HEK293 (cell line): ENCODE data around the gene RABGGTA.

Source experiments
- CTCF ChIA-PET: fragments of 350-600 bp; formaldehyde crosslinking; extraction: SDS; loops from one replicate; lab custom pipeline; 2021; ENCODE audit warnings: antibody characterized with exemption; lab: Yijun Ruan, JAX
- POLR2A ChIA-PET: fragments of 300-600 bp; formaldehyde crosslinking; extraction: SDS; loops from one replicate; lab custom pipeline; 2020; ENCODE audit warnings: antibody characterized with exemption, inconsistent platforms; lab: Yijun Ruan, JAX
- H3K27ac ChIP-seq: fragments of 200-500 bp; sonication (Bioruptor generic); 2 replicates; pipeline ENCODE4 v1.5.1; 2014; ENCODE audit warnings: low read depth, low read length, control low read depth, inconsistent platforms; ENCODE audit errors: extremely low read depth
- H3K36me3 ChIP-seq, 2 experiments: fragments of 200-500 bp in 1 of 2; sonication (Bioruptor generic) in 1 of 2; 1 replicate in 1 of 2; 2 replicates in 1 of 2; pipeline ENCODE4 v1.5.1; 2014 to 2017; ENCODE audit warnings: inconsistent platforms in 2 of 2, low read length in 2 of 2; ENCODE audit not compliant: control insufficient read depth in 2 of 2, insufficient read depth in 1 of 2
- H3K4me1 ChIP-seq: fragments of 200-500 bp; sonication (Bioruptor generic); 2 replicates; pipeline ENCODE4 v1.5.1; 2014; ENCODE audit warnings: mild to moderate bottlenecking, low read length, inconsistent platforms; ENCODE audit not compliant: control insufficient read depth, insufficient read depth
- H3K4me3 ChIP-seq: 2 replicates; pipeline ENCODE4 v1.5.1; 2011; ENCODE audit warnings: low read depth, mild to moderate bottlenecking, control low read depth, low read length, moderate library complexity
- H3K9me3 ChIP-seq: fragments of 200-500 bp; sonication (Bioruptor generic); 2 replicates; pipeline ENCODE4 v1.5.1; 2014; ENCODE audit warnings: low read depth, low read length, inconsistent platforms; ENCODE audit not compliant: control insufficient read depth, insufficient read depth
- CTCF ChIP-seq: fragments of 450-650 bp; formaldehyde crosslinking; IDR thresholded peaks from 2 replicates; pipeline ENCODE4 v1.5.1; 2016; ENCODE audit warnings: missing biosample characterization, missing genetic modification characterization
- GFI1B ChIP-seq: fragments of 450-650 bp; formaldehyde crosslinking; IDR thresholded peaks from 2 replicates; pipeline ENCODE4 v1.5.1; 2016; ENCODE audit warnings: missing biosample characterization, missing genetic modification characterization
- GLI4 ChIP-seq: fragments of 450-650 bp; formaldehyde crosslinking; IDR thresholded peaks from 2 replicates; pipeline ENCODE4 v1.5.1; 2016; ENCODE audit warnings: missing biosample characterization, missing genetic modification characterization
- HOXC10 ChIP-seq: sonication (generic); formaldehyde crosslinking; IDR thresholded peaks from 2 replicates; pipeline ENCODE4 v1.8.1; 2023; ENCODE audit warnings: mild to moderate bottlenecking, missing genetic modification reagents
- INSM2 ChIP-seq: fragments of 450-650 bp; formaldehyde crosslinking; IDR thresholded peaks from 2 replicates; pipeline ENCODE4 v1.5.1; 2016; ENCODE audit warnings: missing biosample characterization, missing genetic modification characterization
- MEIS1 ChIP-seq: sonication (generic); formaldehyde crosslinking; IDR thresholded peaks from 2 replicates; pipeline ENCODE4 v1.8.1; 2022; ENCODE audit warnings: missing genetic modification reagents, mild to moderate bottlenecking, borderline replicate concordance
- PBX3 ChIP-seq: sonication (generic); formaldehyde crosslinking; IDR thresholded peaks from 2 replicates; pipeline ENCODE4 v1.8.1; 2022; ENCODE audit warnings: mild to moderate bottlenecking, moderate library complexity, missing genetic modification reagents
- PRDM1 ChIP-seq: fragments of 450-650 bp; formaldehyde crosslinking; IDR thresholded peaks from 2 replicates; pipeline ENCODE4; 2016; ENCODE audit warnings: missing biosample characterization, missing genetic modification characterization
- TCF7L2 ChIP-seq: IDR thresholded peaks from 2 replicates; pipeline ENCODE4 v1.6.1; 2011; ENCODE audit warnings: low read depth, mild to moderate bottlenecking, inconsistent platforms, low read length, moderate library complexity, borderline replicate concordance
- ZIC2 ChIP-seq: fragments of 450-650 bp; formaldehyde crosslinking; IDR thresholded peaks from 2 replicates; pipeline ENCODE4 v1.5.1; 2016; ENCODE audit warnings: missing biosample characterization, missing genetic modification characterization
- ZNF112 ChIP-seq: fragments of 450-650 bp; formaldehyde crosslinking; IDR thresholded peaks from 2 replicates; pipeline ENCODE4 v1.5.0; 2017; ENCODE audit warnings: missing biosample characterization, missing genetic modification characterization
- ZNF175 ChIP-seq: fragments of 450-650 bp; formaldehyde crosslinking; IDR thresholded peaks from 2 replicates; pipeline ENCODE4 v1.5.1; 2016; ENCODE audit warnings: missing biosample characterization, missing genetic modification characterization
- ZNF398 ChIP-seq: fragments of 450-650 bp; formaldehyde crosslinking; IDR thresholded peaks from 2 replicates; pipeline ENCODE4 v1.5.1; 2017; ENCODE audit warnings: missing biosample characterization, missing genetic modification characterization
- ZNF416 ChIP-seq: fragments of 450-650 bp; formaldehyde crosslinking; IDR thresholded peaks from 2 replicates; pipeline ENCODE4 v1.5.1; 2016; ENCODE audit warnings: missing biosample characterization, missing genetic modification characterization
- ZNF501 ChIP-seq: fragments of 450-650 bp; formaldehyde crosslinking; IDR thresholded peaks from 2 replicates; pipeline ENCODE4 v1.5.1; 2016; ENCODE audit warnings: missing biosample characterization, missing genetic modification characterization
- ZNF513 ChIP-seq: fragments of 450-650 bp; IDR thresholded peaks from 2 replicates; pipeline ENCODE4 v1.5.1; 2018; ENCODE audit warnings: missing biosample characterization, missing genetic modification characterization
- ZNF549 ChIP-seq: fragments of 450-650 bp; IDR thresholded peaks from 2 replicates; pipeline ENCODE4 v1.5.1; 2018; ENCODE audit warnings: missing biosample characterization, missing genetic modification characterization, mild to moderate bottlenecking, inconsistent platforms, moderate library complexity
- ZNF558 ChIP-seq: fragments of 450-650 bp; formaldehyde crosslinking; IDR thresholded peaks from 2 replicates; pipeline ENCODE4 v1.5.1; 2016; ENCODE audit warnings: missing biosample characterization, missing genetic modification characterization
- ZNF596 ChIP-seq: fragments of 450-650 bp; IDR thresholded peaks from 2 replicates; pipeline ENCODE4 v1.5.0; 2018; ENCODE audit warnings: missing biosample characterization, mild to moderate bottlenecking, missing genetic modification characterization, moderate library complexity
- ZNF624 ChIP-seq: fragments of 450-650 bp; formaldehyde crosslinking; IDR thresholded peaks from 2 replicates; pipeline ENCODE4 v1.5.1; 2017; ENCODE audit warnings: missing biosample characterization, missing genetic modification characterization
- ZNF629 ChIP-seq: fragments of 450-650 bp; formaldehyde crosslinking; IDR thresholded peaks from 2 replicates; pipeline ENCODE4 v1.5.1; 2017; ENCODE audit warnings: missing biosample characterization, missing genetic modification characterization
- ZNF654 ChIP-seq: fragments of 450-650 bp; formaldehyde crosslinking; IDR thresholded peaks from 2 replicates; pipeline ENCODE4 v1.5.1; 2016; ENCODE audit warnings: low read depth, missing biosample characterization, missing genetic modification characterization
- ZNF777 ChIP-seq: fragments of 450-650 bp; formaldehyde crosslinking; IDR thresholded peaks from 2 replicates; pipeline ENCODE4 v1.5.1; 2017; ENCODE audit warnings: missing biosample characterization, missing genetic modification characterization, borderline replicate concordance
- ZSCAN30 ChIP-seq: fragments of 450-650 bp; IDR thresholded peaks from 2 replicates; pipeline ENCODE4 v1.5.1; 2018; ENCODE audit warnings: missing biosample characterization, mild to moderate bottlenecking, missing genetic modification characterization, moderate library complexity

The RABGGTA gene

GRCh38 chr14:24298892-24299254 is 27.5 kb upstream of the RABGGTA start (continued):
- TF ChIP-seq ZNF629 (tag by site-specific recombination), result no peak
- TF ChIP-seq ZIC2 (tag by site-specific recombination), result no peak
- TF ChIP-seq ZNF777, result no peak

GRCh38 chr14:24297190-24297964 is 26.0 kb upstream of the RABGGTA start:
- no peak for TF ChIP-seq ZNF549 (tag by site-specific recombination)
- no peak for TF ChIP-seq INSM2 (tag by site-specific recombination)
- no peak for TF ChIP-seq ZNF112 (tag by site-specific recombination)
- no peak for TF ChIP-seq HOXC10 (CRISPR knock-in tag)
- TF ChIP-seq GLI4 (tag by site-specific recombination), result no peak
- TF ChIP-seq ZNF398 (tag by site-specific recombination), result peak; percentile 10; the same call in 1 of the 2 replicates
- TF ChIP-seq CTCF (tag by site-specific recombination), result peak; percentile 77
- TF ChIP-seq ZNF777, result no peak
- no peak for TF ChIP-seq ZNF596 (tag by site-specific recombination)
- no peak for TF ChIP-seq TCF7L2
- TF ChIP-seq ZNF558 (tag by site-specific recombination), result no peak
- no peak for TF ChIP-seq ZNF501 (tag by site-specific recombination)
- no peak for TF ChIP-seq ZNF624 (tag by site-specific recombination)
- no peak for TF ChIP-seq GFI1B (tag by site-specific recombination)
- TF ChIP-seq ZNF654, result peak; percentile 46
- peak; percentile 96 for TF ChIP-seq PRDM1
- TF ChIP-seq PBX3 (CRISPR knock-in tag), result no peak
- TF ChIP-seq ZNF175 (tag by site-specific recombination), result no peak
- TF ChIP-seq ZIC2 (tag by site-specific recombination), result no peak
- no peak for TF ChIP-seq MEIS1 (CRISPR knock-in tag)
- TF ChIP-seq ZSCAN30, result no peak
- no peak for TF ChIP-seq ZNF416 (tag by site-specific recombination)
- TF ChIP-seq ZNF513 (tag by site-specific recombination), result no peak
- peaks cover 20 to 44% of the 10 kb centered on the region in 2 experiments for H3K36me3 ChIP-seq
- H3K9me3 ChIP-seq, result no peaks in the 10 kb centered on the region
- ChIA-PET CTCF (interaction anchor here (0.5 to 5.7 kb wide), 41 partner anchors 8 to 831 kb away, joined by 3 to 133 read pairs (median 4); partner anchors contain the start of genes ADCY4, CHMP4A, CIDEB and IPO4), POLR2A (interaction anchor here (0.6 to 5.4 kb wide), 5 partner anchors 11 to 83 kb away, joined by 3 to 62 read pairs (median 5); partner anchors contain the start of genes CIDEB, RABGGTA and TINF2)
- H3K27ac ChIP-seq, result no peak overlapping the region
- H3K4me3 ChIP-seq, result no peak overlapping the region
- peaks cover 12% of the 10 kb centered on the region for H3K4me1 ChIP-seq
